CMK (cell line): ENCODE results near the gene MAP2K1.
A peak's percentile ranks its signal among the peaks of the same experiment; 100 is the strongest.

Experiments
- DNase-seq: peaks from one replicate; pipeline ENCODE4 v3.0.0-alpha.2; 2010; ENCODE audit warnings: low read depth

The MAP2K1 gene

DNA sequence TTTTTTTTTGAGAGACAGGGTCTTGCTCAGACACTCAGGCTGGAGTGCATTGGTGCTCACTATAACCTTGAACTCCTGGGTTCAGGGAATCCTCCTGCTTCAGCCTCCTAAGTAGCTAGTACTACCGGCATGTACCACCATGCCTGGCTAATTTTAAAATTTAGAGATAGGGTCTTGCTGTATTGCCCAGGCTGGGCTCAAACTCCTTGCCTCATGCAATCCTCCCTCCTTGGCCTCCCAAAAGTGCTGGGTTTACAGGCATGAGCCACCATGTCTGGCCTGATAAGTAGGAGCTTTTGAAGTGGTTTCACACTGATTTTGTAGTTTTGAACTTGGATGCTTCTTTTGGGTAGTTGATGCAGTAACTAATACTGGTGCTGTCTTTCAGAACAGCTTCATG, 7.8 kb downstream of the MAP2K1 start:
- DNase-seq: no peak

DNA sequence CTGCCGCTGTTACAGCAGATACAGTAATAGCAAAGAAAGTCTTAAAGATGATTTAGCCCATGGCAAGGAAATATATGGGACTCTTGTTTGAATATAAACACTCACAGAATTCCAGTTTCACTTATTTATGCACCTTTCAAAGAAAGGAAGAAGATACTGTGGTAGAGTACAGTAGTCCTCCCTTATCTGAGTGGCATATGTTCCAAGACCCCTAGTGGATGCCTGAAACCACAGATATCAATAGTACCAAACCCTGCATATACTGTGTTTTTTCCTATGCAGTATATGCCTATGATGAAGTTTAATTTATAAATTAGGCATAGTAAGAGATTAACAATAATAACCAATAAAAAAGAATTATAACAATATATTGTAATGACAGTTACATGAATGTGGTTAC, 8.2 kb downstream of the MAP2K1 start:
- DNase-seq: no peak

DNA sequence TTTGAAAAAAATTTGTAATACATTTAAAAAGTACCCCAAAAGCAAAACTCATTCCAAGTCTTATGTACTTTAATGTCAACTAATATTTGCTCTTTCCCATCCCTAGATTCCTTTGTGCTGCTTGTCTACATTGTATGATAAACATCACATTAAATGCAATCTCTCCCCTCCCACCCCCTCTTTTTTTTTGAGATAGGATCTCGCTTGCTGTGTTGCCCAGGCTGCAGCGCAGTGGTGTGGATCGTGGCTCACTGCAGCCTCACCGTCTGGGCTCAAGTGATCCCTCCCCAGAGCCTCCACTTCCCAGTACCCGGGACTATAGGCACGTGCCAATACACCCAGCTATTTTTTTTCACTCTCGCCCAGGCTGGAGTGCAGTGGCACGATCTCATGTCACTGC, 12.6 kb downstream of the MAP2K1 start:
- no peak for DNase-seq

DNA sequence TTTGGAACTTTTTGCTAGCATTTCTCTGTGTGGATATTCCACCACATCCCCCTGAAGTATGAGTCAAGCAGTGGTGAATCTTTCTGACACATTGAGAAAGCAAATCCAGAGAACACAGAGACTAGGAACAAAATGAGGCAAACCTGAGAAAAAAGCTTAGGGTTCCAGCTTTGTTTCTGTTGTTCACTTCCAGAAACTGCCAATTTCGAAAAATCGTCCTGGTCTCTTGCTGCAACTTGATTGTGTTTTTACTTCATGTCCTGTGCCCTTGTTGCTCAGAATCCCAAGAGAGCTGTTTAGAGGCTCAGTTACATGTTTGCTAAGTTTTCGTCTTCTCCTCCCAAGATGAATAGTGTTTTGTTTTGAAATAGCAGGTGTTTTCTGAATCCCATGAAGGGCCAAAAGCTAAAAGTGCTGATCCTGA, 13.7 kb downstream of the MAP2K1 start:
- DNase-seq: no peak

DNA sequence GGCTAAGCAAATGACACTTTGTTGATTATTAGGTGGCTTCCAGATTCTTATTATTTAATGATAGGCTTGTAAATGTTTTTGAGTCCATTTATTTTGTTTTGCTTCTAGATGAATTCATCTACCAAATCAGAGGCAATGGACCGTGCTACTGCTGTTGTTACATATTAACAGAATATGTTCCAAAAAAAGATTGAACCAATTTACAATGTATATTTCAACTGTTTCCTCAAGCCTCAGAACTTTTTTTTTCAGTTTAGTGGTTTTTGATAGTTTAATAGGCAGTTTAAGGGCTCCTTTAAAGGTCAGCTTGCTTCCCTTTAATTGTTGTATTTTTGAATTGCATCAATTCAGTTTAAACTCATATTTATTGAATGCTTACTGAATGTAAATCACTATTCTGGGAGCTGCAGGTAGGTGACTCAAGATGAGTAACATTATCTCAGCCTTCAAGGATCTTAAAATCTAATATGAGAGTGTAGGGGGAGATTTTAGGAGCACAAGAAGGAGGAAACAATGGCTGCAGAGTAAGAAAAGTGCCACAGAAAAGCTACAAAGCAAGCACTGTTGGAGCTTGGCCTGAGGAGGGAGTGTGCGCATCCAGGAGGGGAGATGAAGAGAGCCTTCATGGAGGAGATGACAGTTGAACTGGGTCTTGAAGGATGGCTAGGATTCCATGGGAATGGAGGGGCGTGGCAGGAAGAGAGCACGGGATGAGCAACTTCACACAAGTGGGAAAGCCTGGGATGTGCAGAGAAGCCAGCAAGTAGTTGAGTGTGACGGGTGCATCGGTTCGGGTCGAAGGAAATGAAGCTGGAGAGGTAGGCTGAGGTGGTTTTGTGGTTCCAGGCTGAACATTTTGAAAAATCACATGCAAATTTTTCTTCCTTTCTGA, 14.7 kb downstream of the MAP2K1 start:
- DNase-seq: no peak

DNA sequence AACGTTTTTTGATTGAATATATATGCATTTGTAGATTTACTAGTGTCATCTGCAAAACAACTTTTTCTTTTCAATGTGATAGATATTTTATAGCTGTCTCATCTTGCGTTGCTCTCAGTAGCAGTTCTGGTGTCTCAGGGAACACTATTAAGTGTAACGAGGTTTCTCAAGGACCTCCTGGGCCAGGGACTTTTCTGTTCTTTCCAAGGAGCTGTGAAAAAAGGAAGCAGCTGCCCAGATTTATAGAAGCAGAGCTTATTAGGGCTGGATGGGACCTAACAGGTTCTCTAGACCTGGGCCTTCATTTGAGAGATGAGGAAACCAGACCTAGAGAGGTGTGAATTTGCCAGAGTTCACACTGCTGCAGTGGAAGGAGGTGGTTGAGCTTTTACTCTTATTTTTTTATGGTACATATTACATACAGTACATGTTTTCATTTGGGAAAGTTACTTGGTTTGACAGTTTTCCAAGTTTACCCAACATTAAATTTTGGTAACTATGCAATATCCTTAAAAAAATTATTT, 16.1 kb downstream of the MAP2K1 start:
- DNase-seq: no peak

DNA sequence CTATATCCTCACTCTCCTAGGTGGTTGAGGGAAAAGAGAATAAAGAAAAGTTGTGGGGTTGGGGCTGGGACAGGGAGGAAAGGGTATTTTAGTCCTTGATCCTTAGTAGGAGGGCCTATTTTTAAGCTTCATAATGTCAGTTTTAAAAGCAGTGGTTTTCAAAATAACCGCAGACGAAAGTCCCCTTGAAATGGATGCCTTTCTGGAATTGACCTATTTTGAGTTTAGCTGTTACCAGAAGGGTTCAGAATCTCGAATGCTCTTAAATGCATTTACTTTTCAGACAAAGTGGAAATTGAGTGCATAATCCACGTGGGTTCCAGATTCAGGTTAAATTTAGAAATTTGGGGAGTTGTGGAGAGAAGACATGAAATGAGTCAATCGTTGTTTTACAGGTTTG, 16.6 kb downstream of the MAP2K1 start:
- DNase-seq: no peak

DNA sequence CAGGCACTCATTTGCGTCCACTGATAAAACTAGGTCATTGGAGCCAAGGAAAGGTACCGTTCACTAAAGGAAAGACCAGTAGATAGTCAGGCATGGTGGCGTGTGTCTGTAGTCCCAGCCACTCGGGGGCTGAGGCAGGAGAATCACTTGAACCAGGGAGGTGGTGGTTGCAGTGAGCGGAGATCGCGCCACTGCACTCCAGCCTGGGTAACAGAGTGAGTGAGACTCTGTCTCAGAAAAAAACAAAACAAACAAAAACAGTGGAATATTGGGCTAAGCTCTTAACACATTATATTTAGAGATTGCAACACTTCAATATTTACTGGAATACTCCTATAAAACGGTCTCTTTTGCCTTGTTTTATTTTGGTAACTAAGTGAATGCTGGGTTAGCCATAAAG, 17.4 kb downstream of the MAP2K1 start:
- no peak for DNase-seq

DNA sequence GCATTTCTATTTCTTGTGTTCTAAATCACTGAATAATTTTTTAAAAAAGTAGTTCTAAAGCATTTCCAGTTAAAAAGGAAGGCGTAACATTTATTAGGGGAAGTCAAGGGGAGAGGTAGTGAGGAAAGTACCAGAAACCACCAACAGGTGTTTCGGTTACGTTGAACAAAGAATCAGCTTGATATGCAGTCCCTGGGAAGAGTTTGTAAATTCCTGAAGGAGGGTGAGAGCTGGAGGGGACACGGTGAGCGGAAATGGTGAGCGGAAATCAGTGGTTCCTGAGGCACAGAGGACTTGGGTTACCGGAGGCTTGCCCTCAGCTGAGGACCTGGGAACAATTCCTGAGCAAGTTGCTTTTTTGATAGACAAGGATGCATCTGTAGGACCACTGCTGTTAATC, 17.8 kb downstream of the MAP2K1 start:
- no peak for DNase-seq

DNA sequence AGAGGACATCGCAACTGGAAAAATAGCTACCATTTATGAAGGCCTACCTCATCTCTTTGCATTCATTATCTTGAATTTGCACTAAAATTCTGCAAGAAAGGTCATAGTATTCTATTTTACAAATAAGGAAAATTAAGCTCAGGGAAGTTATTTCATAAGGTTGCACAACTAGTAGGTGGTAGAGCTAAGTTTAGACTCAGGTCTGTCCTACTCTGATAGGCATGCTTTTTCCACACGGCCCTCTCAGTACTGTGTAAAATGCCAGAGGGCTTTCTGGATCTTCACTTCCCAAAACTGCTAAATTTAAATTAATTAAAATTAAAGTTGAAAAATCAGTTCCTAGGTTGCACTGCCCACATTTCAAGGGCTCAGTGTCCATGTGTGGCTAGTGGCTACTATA, 18.3 kb downstream of the MAP2K1 start:
- DNase-seq: no peak

DNA sequence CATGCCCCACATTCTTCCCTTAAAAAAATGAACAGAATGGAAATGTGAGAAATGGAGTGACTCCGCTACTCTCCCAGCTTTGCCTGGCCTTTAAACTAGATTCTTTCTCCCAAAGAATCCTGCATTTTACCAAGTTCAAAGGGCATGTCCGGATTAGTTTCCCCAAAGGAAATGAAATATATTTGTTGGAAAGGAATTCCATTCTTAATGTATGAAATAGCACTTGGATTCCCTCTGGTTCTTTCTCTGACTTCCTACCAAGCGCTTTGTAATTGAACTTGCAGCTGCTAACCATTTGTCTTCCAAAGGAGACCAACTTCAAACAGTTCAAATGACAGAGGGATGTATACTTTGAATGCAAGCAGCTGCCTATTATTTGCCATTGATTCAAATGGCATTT, 18.9 kb downstream of the MAP2K1 start:
- no peak for DNase-seq

DNA sequence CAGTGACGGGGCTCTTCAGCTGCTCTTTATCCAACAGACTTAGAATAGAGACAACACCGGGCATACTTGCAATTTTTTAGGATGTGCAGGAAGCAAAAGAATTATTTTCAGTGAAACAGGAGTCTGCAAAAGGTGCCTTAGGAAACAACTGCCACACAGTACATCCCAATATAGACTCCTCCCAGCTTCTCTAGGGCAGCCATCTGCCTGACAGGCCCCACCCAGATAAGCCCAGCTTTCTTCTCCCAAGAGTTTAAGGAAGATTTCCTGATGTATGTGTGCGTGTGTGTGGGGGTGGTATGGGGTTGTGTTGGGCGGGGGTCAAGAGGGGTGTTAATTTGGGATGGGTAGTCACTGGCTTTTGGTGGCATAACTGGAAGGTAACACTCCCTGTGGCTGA, 21.5 kb downstream of the MAP2K1 start:
- DNase-seq: no peak

DNA sequence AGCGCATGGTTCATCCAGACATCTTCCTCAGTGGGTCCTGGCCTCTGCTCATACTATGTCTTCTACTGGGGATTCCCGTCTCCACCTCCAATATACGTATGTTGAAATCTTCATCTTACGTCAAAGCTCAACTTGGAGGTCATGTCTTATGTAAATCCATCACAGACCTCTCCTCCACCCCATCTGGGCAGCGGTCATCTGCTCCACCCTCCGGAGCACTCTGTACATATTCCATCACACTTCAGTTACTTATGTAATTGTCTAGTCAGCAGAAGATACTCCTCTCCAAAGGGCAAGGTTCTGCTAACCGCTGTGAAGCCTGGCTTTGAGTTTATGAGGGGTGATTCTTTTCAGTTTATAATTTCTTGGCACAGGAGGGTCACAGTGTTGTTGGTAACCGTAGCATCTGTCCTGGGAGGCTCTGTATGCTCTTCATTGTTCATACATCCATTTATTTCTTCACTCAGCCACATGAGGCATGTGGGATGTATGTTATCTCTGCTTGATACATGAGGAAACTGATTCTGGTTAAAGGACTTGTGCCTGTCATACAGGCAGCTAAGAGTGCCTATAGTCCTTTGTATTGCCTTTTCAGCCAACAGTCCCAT, 22.1 kb downstream of the MAP2K1 start:
- no peak for DNase-seq

DNA sequence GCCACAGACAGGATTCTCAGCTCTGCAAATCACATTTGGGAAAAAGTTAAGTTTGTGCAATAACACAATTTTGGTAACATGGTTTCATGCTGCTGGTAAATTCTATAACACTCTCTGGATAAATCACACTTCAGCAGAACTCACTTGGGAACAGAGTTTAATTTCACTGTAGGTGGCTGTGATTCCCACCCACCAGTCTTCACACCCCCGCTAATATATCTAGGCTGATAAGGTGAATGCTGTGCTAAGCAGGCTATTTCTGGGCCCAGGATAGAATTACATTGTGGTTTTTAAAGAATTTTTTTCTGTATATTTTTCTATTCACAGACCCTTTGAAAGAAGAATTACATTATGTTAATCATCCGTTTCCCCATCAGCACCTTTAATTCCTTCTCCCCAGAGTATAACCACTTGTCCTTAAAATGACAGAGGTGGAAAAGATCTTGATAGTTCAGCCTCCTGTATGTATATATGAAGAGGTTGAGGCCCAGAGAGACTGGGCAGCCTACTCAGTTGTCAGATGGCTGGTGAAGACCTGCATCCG, 22.9 kb downstream of the MAP2K1 start:
- DNase-seq: no peak

DNA sequence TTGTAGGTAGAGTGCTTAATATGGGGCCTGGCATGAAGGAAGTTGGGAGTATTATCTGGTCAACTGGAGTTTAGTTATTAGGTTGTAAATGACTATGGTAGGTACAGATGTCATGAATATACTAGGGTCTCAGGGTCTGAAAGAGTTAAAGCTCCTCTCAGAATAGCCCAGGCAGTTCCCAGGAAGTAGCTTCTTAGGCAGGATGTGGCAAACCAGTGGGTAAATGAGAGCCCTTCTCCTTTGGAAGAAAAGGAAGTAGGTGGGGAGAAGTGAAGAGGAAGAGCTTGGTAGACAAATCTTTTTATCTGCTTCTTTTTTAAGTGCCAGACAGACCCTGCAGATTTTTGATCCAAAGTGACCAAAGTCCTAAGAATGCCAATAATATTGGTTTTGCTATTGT, 24.5 kb downstream of the MAP2K1 start:
- DNase-seq: peak; percentile 41

DNA sequence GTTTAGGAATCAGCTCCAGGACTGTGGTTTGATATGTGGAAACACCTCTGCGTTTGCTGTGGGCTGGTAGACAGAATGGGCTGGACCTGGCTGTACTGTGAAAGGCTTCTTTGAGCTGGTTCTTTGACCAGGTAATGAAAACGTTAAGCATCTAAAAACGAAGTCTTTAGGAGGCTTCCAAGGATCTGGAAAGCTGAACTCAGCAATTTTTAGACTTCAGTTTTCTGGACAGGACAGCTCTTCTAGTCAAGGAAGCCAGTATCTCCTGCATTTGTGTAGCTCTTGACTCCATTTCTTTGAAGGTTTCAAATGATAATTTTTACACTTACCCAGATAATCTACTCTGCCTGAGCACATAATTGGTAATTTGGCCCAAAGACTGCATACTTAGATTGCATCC, 25.5 kb downstream of the MAP2K1 start:
- no peak for DNase-seq

DNA sequence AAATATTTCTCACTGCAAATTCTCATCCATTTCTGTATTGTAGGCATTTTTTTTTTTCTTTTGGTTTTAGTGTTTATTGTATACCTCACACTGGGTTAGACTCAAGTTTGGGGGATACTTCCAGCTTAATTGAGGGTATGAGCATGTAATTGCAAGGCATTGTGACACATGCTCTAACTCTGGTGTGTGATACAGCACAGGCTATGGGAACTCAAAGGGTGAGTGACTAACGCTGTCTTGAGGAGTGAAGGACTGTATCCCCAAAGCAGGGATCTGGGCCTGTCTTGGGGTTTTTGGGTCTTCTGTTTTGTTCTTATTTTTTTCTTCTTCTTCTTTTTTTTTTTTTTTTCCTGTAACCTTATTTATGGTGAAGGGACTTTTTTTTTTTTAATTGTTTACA, 26.9 kb downstream of the MAP2K1 start:
- no peak for DNase-seq

DNA sequence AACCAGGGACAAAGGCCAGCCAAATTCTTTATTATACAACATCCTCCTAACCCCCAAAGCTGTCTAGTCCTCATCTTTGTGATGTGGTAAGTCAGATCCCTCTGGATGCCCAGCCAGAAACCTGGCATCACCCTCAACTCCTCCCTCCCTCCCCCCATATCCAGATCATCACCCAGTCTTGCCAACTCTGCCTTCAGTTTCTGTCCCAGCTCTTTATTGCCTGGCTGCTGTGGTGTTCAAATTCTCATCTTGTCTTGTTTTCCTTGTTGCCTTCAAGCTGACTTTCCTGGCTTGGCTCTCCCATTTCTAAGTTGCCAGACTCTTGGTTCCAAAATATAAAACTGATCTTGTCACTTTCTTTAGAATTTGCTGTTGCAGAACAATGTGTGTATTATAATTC, 28.6 kb downstream of the MAP2K1 start:
- no peak for DNase-seq

DNA sequence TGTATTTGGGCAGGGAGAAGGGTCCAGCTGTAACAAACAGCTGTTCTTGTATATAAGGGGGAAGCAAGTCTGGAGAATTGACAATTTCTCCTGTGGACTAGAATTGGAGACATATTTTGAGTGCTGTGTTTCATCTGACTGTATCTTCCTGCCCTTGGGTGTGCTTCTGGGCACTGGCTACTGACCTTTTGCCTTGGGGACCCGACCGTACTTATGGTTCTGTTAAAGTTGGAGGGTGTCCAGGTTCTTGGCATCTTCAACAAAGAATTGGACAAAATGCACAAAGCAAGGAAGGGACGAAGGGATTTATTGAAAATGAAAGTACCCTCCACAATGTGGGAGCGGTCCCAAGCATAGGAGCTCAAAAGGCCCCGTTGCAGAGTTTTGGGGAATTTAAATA, 31.0 kb downstream of the MAP2K1 start:
- no peak for DNase-seq

DNA sequence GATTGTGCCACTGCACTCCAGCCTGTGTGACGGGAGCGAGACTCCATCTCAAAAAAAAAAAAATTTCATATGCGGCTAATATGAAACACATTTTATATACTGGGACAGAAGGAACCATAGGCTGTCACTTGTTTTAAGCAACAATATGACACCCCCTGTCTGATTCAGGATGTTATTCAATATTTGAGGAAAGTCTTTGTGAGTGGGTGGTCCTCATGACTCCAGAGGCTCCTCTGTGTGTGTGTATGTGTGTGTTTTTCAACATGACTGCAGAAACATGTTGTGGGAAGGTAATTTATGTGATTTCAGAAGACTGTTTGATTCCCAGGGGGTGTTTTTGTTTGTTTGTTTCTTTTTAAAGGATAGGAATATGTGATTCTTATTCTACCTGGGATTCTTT, 32.8 kb downstream of the MAP2K1 start:
- DNase-seq: no peak

DNA sequence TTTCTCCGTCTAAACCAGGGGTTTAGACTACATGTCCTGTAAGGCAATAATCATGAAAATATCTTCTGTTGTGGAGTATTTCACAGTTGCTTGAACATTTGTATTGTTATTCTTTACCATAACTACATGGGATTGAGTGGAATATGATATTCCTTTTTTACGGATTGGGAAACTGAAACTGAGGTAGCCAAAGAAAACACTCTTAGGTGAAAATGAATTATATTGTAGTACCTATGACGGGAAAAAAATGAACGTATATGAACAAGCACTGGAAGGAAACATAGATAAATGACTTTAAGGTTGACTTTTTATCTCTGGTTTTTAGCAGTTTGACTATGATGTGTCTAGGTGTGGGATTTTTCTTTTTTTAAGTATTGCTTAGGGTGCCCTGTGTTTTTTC, 35.6 kb downstream of the MAP2K1 start:
- no peak for DNase-seq

DNA sequence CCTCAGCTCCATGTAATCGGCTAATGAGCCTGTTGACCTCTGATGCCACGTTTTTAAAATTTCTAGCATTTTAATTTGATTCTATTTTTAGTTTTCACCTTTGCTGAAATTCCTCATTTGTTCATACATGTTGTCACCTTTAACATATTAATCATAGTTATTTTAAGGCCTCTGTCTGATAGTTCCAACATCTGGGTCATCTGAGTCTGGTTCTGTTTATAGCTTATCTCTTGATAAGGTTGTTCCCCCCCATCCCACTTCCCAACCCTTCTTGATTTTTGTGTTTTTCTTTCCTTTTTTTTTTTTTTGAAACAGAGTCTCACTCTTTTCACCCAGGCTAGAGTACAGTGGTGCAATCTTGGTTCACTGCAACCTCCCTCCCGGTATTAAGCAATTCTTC, 36.4 kb downstream of the MAP2K1 start:
- DNase-seq: no peak

DNA sequence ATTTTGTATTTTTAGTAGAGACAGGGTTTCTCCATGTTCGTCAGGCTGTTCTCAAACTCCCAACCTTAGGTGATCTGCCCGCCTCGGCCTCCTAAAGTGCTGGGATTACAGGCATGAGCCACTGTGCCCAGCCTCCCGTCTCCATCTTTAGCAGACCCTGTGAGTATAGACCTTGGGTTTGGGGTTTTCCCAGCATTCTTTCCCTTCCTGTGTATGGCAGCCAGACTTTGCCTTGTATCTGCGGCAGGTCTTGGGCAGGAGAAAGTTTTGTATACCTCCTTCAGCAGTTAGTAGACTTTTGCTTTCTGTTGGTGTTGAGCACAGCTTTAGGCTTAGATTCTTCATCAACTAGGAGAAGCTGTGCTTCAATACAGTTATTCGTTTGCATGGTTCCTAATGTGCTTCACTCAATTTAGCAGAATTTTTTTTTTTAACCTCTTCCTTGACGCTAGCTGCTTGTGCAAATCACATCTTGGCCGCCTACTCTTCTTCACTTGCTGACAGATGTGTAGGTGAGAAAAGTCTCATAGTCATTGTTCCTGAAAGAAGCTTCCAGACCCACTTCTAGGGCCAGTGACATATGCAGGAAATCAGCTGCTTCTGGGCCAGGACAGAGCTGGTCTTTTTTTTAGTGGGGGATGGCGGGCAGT, 38.4 kb downstream of the MAP2K1 start:
- no peak for DNase-seq
